ENCODE results near the gene PPWD1.

The PPWD1 gene

GRCh38 chr5:65562731-65563701, at the start of gene PPWD1, which contains the start of gene CENPK:
TSS of gene PPWD1 (plus strand) at chr5:65563296. CDS start at chr5:65563311, 15 bp downstream.
TSS of gene CENPK (minus strand) at chr5:65563168. CDS start at chr5:65554907, 8,261 bp downstream.
- TF ChIP-seq, protein P1, sequence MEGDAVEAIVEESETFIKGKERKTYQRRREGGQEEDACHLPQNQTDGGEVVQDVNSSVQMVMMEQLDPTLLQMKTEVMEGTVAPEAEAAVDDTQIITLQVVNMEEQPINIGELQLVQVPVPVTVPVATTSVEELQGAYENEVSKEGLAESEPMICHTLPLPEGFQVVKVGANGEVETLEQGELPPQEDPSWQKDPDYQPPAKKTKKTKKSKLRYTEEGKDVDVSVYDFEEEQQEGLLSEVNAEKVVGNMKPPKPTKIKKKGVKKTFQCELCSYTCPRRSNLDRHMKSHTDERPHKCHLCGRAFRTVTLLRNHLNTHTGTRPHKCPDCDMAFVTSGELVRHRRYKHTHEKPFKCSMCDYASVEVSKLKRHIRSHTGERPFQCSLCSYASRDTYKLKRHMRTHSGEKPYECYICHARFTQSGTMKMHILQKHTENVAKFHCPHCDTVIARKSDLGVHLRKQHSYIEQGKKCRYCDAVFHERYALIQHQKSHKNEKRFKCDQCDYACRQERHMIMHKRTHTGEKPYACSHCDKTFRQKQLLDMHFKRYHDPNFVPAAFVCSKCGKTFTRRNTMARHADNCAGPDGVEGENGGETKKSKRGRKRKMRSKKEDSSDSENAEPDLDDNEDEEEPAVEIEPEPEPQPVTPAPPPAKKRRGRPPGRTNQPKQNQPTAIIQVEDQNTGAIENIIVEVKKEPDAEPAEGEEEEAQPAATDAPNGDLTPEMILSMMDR (IDR thresholded peaks at IDR 0.05; ENCODE audit: control insufficient read depth, insufficient read depth, low read depth, low read length, missing control alignments) = no peak
- DNase-seq (ENCODE audit: low read depth) = peak; percentile 61
- peak within 1 kb of the TSS; percentile 86 for H3K4me3 ChIP-seq (ENCODE audit: control insufficient read depth, low read depth, low read length)

GRCh38 chr5:65525726-65526125, 37.4 kb upstream of the PPWD1 start:
- no peak overlapping the region for H3K4me3 ChIP-seq (ENCODE audit: control insufficient read depth, low read depth, low read length)
- no peak for DNase-seq (ENCODE audit: low read depth)
- TF ChIP-seq, protein P1 (IDR thresholded peaks at IDR 0.05; ENCODE audit: control insufficient read depth, insufficient read depth, low read depth, low read length, missing control alignments) = no peak

- no peak overlapping the region for H3K4me3 ChIP-seq (ENCODE audit: control insufficient read depth, low read depth, low read length)
- no peak for DNase-seq (ENCODE audit: low read depth)
- TF ChIP-seq, protein P1 (IDR thresholded peaks at IDR 0.05; ENCODE audit: control insufficient read depth, insufficient read depth, low read depth, low read length, missing control alignments) = no peak
These were observed 32.2 kb upstream of the PPWD1 start for GRCh38 chr5:65530904-65531303.

DNA sequence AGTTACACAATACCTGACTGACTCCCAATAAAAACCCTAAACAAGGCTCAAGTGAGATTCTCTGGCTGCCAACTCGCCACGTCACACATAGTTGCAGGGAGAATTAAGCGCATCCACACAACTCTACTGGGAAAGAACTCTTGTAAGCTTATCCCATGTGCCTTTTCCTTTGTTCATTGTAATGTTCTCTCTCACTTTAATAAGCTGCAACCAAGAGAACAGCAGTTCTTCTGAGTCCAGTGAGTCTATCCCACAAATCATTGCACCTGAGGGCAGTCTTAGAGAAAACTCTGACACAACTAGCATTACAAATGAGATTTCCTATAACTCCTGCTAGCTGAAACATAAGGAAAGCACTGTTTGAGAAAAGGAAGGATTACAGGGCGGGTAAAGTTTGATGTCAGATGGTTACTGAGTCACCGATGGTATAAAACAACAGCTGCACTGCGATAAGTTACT, 27.5 kb upstream of the PPWD1 start:
- H3K4me3 ChIP-seq (ENCODE audit: control insufficient read depth, low read depth, low read length) = no peak overlapping the region
- no peak for DNase-seq (ENCODE audit: low read depth)
- TF ChIP-seq, protein P1 (IDR thresholded peaks at IDR 0.05; ENCODE audit: control insufficient read depth, insufficient read depth, low read depth, low read length, missing control alignments) = no peak

DNA sequence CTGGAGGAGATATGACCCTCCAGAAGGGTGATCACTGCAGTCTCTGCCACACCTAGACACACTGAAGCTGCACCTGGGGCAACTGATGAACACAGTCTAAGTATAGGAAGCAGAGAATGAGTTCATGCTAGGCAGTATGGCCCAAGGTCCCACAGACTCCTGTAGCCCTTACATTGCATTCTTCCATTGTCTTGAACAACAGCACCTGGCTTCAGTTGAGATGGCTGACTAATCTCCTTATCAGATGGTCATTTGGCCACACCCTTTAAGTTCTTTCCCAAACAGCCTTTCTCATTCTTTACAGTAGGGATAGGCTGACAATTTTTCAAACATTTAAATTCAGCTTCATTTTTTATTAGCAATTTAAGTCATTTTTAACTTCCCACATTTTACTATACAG, 23.3 kb upstream of the PPWD1 start:
- no peak for DNase-seq (ENCODE audit: low read depth)
- TF ChIP-seq, protein P1 (IDR thresholded peaks at IDR 0.05; ENCODE audit: control insufficient read depth, insufficient read depth, low read depth, low read length, missing control alignments) = no peak
- no peak overlapping the region for H3K4me3 ChIP-seq (ENCODE audit: control insufficient read depth, low read depth, low read length)

- H3K4me3 ChIP-seq (ENCODE audit: control insufficient read depth, low read depth, low read length) = no peak overlapping the region
- DNase-seq (ENCODE audit: low read depth) = no peak
- TF ChIP-seq, protein P1 (IDR thresholded peaks at IDR 0.05; ENCODE audit: control insufficient read depth, insufficient read depth, low read depth, low read length, missing control alignments) = no peak
These were observed 18.6 kb upstream of the PPWD1 start for GRCh38 chr5:65544473-65544872.
